ENCODE measurements around the gene EFNB1.

The EFNB1 gene

GRCh38 chrX:68883800-68884199 is 55.0 kb downstream of the EFNB1 start:
- no peak for DNase-seq (ENCODE audit: low spot score)

GRCh38 chrX:68889249-68889648 is 60.4 kb downstream of the EFNB1 start:
- no peak for DNase-seq (ENCODE audit: low spot score)
